Right forelimb (tissue), 1 donor: ENCODE results near the gene ACVR1C.

Experiments used
- DNase-seq: peaks from one replicate; pipeline ENCODE4 v3.0.0-alpha.2; 2018

Gene ACVR1C

DNA sequence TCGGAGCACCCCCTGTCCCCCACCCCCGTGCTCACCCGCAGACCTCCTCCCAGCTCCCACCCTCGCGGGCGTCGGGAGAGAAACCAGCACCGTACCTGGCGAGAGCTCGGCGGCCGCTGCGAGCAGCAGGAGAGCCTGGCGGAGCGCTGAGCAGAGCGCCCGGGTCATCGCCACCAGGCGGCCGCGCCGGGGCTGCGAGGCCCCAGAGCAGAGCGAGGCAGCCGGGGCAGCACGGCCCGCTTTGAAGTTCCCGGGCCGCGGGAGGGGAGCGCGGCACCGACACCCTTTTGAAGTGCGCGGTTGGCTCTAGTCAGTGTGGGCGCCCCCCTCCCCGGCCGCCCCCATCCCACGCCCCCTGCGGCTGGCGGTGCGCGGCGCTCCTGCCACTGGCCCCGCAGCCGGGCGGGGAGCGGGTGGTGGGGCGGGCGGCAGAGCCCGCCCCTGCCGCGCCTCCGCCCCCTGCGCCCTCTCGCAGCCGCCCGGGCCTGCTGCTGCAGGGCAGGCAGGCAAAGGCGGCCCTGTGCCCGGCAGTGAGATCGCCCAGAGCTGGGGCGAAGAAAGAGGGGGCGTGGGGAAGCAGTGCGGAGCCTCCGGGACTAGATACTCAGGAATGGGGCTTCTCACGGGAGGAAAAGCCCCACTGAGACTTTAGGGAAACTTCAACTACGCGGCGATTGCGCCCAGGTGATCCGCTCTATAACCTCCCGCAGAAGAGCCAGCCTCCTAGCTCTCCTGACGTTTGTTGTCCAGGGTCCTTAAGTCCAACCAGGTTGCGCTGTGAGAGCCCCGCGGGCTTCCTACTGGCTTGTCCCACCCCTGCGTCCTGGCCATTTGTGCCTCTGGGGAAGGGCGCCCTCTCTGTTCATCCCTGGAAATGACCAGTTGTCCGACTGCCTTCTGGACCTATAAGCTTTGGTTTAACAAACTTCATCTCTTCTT lies at the start of gene ACVR1C:
ACVR1C (minus strand) TSS at position 388 of the 939 bp plus-strand sequence; CDS start at position 168, 220 bp downstream.
- DNase-seq, result peak; percentile 73

DNA sequence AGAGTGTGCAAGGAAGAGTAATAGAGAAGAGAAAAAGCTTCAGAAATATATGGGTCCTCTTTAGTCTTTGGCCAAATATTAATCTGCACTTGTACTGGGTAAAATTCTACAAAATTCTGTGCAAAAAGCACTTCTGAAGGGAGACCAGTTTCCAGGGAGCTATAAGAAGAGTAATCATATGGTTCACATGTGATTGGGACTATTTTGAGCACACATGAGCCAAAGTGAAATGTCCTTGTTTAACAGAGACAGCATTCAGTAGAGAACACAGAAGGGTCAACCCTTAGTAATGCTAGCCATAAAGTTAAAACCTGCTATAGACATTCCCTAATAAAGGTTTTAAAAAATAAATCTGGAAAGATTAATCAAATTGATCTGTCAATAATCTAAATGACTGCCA lies 49.3 kb upstream of the ACVR1C start:
- no peak for DNase-seq

DNA sequence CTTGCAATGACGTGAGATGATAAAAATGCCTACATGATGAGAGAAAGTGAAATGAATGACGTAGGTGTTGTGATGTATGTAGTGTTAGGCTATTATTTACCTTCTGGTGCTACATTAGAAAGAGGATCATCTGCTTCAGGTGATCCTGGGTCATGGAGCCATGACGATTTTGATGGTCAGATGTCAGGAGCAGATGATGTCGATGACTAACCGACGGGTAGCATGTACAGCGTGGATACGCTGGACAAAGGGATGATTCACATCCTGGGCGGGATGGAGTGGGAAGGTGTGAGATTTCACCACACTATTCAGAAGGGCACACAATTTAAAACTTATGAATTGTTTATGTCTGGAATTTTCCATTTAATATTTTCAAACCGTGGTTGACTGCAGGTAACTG lies 43.5 kb upstream of the ACVR1C start:
- no peak for DNase-seq

DNA sequence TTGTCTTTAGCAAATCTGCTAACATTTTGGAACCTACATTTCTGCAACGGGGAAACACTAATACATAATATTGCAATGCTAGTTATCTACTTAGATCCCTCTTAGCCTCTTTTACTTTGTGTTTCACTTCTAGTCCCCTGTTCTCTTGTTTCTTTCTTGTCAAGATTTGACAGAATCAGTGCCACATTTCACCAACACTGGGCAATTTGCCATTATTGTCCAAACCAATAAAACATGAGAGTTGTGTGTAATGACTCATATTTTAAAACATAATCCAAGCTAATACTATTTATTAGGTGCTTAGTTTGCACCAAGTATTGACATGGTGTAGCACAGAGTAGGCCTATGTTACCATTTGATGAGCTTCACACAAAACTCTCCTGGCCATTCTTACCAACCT lies 33.7 kb upstream of the ACVR1C start:
- DNase-seq, result no peak

DNA sequence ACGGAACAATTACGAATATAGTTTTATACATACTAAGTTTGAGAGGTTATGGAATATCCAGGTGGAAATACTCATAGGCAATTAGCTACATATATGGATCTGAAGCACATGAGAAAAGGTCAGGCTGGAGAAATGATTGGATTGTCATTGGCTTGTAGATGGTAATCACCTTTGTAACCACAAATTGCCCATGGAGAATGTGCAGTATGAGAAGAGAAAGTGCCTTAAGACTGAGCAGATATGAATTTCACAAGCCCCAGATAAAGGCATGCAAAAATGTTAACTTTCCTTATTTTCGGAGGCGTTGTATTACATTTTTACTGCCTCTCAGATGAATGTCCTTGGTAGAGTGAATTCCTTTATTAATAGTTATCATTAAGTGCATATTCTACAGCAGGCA lies 33.1 kb upstream of the ACVR1C start:
- no peak for DNase-seq

DNA sequence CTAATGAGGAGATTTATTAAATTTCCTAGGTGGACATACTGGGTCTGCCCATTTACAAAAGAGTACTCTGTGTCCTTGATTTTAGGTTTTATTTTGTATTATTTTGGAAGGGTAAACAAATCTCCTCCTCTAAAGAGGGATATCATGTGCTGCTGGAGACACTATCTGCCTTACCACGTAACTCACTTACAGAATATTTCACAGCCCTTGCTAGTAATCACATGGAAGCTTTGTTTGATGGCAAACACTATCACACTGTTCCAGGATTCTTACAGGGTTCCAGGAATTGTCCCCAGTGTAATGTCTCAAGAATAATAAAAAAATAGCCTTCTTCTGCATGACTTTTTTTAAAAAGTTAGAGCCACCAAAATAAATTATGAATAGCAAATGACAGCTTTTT lies 29.2 kb upstream of the ACVR1C start:
- no peak for DNase-seq

DNA sequence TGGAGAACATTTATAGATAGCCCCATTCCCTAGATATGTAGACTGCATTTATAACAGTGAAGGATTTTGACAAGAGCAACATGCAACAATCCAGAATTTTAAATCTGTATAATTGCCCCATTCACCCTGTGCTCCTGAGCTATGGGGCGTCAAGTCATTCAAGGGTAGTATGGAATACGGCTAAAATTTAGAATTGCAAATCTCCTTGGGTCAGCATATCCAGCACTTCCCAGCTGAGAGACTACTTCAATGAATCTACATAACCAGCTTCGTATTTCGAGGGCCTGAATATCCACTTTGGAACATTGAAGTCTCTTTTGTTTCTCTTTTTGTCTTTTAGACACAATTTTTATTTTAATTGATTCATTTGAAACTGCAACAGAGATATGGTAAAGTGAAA lies 28.4 kb upstream of the ACVR1C start:
- DNase-seq, result no peak

DNA sequence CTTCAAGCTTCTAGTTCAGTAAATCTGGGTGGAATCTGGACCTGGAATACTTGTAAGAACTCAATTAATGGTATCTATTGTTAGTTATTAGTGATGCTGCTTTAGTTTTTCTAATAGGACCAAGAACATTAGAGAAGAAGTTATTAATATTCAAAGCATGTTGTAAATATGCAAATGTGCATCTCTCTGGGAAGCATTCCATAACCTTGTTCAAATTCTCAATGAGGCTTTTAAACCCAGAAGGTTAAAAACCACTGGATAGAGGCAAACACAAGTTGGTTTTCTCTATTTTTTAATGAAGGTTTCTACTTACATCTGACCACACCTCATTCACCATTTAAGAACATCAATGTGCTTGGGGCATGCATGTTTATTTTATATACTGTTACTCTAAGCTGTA lies 16.1 kb upstream of the ACVR1C start:
- no peak for DNase-seq

DNA sequence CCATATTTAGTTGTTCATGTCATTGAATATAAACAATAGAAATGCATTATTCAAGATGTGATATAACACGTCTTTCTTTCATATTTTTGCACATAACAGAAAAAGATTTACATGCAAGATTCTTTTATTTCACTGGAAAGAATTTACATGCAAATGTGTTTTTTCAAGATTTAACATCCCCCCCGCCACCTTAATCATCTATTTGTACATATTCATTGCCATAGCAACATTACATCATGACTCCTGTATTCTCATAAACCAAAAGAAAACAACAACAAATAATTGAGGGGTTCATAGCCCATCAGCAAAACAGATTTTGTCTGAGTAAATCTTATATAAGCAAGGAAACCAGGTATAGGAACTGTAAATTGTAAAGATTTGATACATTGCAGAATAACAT lies 3.2 kb upstream of the ACVR1C start:
- DNase-seq, result no peak

DNA sequence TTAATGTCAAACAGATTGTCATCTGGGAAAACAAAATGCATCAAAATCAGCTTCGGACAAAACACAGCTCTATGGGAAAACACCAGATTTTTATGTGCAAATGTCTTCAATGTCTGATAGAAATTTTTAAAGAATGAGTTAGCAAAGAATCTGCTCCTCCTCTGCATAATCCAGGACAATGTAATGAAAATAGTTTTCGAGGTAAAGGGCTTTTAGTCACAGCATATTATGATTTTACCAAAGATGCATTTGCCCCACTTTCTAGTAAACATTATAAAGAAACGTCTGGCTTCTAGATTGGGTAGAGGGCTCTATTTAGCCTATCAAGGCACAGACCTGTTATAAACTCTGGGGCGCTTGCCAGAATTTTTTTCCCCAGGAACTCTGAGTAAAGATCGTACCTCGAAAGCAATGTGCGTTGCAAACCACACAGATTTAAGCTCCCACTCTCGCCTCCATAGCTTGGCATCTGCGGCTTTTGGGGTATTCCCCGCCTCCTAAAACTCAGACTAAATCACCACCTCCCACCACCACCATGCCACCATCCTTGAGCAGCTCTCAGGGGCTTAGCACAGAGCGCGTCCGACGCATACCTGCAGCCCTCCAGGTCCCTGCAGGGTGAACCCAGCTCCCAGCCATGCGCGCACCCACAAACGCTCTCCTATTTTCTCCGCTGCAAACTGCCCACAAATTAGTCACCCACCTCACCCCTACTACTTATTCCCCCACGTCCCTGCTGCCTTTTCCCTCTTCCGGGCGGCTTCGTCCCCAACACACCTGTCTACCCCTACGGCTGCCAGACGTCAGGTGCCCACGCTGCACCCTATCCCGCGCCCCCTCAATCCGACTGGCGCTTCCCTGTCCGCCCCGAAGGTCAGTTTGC lies 829 bp downstream of the ACVR1C start:
- DNase-seq, result no peak

DNA sequence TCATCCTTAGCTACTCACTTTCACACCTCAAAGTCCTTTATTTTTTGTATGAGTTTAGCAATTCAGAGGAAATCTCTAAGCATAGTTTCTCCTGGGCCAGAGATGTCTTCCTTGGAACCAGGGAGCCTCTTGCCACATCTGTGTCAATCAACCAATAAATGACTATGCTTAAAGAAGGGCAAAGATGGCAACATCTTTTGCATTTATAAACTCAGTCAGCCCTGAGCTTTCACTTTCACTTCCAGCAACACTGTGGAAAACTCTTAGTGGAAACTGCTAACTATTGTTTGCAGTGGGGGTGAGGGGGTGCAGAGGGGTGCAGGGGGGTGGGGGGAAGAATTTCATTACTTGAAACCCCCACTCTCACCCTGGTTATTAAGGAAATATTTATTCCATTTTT lies 3.4 kb downstream of the ACVR1C start:
- no peak for DNase-seq

DNA sequence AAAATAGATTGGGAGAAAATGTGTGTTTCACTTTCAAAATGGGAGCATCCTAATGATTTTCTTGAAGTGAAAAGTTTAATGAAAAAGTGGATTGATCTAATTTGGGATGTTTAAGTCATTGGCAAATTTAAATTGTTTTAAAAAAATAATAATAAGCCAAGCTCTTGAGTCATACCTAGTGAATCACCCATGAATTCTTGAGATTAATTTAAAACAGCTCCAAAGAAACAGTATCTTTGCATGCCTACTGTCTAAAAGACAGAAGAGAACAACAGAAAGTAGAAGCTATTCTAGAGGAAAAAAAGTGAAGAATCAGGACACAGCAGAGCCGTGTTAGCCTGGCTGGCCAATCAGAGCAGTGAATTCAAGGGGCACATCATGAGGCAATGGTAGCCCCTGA lies 7.7 kb downstream of the ACVR1C start:
- DNase-seq, result no peak

DNA sequence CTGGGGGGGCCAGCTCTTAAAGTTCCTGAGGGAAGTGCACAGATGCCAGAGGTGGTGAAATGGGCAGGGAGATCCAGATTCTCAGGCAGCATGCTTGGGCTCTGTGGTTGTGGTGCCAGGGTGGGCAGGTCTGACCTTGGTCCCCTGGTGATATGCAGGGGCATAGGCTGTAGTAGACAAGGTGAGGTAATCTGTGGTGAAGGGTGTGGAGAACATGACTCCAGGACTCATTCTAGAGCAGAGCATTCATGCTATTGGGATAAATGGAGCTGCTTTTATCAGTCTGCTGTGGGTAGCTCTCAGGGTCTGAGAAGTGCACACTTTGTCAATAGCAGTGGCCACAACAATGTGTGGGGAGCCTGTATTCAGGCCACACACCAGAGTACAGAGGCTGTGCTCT lies 16.9 kb downstream of the ACVR1C start:
- no peak for DNase-seq

DNA sequence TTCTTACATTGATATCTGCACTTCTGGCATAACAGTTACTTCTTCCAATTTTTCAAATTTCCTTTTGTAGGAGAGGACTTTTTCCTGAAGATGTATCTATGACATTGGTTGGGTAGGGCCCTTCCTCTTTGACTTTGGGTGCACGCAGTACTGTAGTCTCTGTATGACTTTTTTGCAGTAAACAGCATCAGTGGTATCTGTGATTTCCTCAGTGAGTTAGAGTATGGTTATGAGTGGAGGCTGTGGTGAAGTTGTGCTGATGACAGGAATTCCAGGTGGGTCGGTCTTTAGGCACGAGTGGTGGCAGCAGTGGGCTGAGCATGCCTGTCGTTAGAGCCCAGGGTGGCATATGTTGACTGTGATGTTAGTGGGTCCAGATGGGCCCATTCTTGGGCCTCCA lies 17.6 kb downstream of the ACVR1C start:
- no peak for DNase-seq

DNA sequence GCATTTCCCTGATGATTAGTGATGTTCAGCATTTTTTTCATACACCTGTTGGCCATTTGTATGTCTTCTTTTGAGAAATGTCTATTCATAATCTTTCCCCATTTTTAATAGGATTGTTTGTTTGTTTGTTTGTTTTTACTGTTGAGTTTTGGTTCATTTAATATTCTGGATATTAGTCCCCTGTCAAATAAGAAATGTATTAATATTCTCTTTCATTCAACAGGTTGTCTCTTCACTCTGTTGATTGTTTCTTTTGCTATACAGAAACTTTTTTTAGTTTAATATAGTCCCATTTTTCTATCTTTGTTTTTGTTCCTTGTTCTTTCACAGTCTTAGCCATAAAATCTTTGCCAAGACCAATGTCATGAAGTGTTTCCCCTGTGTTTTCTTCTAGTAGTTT lies 22.1 kb downstream of the ACVR1C start:
- DNase-seq, result no peak

DNA sequence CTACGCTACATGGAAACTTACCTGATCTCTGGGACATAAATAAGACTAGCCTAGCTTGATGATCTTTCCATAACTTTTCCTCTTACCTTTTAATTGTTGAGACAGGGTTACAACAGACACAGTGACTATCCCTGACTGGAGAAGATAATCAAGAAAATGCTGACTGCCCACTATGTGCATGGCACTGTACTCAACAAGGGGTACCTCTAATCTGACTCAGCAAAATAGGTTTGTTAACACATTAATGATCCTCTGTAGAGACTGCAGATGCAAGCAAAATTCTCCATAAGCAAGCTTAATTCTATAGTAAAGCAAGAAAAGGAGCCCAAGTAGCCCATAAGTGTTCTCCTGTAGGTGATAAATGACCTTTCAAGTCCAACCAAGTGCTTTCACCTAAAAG lies 25.5 kb downstream of the ACVR1C start:
- no peak for DNase-seq

DNA sequence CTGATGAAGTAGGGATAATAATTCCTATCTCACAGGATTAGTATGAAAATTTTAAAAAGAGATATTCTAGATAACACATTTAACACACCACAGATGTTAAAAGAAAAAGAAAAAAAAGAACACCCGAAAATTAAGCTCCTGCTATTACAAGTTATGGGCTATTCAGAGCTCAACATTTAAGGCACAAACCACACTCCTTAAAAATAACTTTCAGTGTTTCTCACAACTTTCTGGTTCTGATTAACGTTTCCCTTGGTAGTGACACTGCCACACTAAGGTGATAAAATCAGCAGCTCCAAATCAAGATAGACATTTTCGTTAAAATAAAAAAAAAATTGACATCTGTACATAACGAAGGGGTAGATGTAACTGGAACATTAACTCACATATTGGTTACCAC lies 26.9 kb downstream of the ACVR1C start:
- no peak for DNase-seq

DNA sequence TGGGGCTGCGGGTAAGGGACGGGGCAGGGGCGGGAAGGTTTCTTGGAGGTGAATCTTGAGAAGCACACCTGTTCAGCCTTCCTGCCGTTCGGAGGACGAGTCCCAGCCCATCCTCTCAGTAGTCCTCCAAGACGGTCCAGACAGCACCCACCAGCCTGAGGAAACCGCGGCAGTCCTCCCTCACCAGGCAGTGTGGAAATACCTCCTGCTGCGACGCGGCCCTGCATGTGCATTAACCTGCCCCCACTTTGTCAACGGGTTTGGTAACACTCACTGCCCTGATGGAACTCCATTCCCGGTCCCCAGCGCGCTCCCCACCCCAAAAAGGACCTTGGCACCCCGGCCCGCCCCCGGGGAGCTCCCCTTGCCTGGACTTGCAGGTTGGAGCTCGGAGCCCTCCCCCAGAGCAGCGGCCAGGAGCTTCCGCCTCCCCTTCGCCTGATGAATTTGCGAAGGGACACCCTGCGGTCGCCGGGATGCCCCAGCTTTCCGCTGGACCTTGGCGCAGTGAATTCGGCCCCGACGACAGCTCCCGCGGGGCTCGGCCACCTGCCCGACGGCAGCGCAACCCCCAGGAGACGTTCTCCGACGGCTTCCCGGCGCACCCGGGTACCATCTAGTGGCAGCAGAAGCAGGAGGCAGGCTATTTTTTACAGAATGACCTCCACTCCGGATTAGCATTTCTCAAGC lies 31.5 kb downstream of the ACVR1C start:
- peak; percentile 43 for DNase-seq

DNA sequence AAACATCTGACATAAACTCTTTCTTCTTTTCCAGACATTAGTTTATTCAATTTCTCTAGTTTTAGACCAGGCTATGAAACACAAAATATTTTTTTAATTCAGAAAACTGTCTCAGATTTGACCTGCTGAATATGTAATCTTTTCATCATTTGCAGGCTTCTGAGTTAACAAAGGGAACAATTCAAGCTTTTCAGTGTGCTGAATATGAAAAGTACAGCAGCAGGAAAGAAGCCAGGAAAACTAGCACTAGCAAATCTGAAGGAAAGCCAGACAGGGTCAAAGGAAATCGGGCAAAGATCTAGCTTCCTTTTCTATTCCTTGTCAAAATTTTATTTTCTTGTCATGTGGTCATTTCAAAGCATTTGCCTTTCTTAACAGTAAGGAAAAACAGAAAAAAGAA lies 35.3 kb downstream of the ACVR1C start:
- DNase-seq, result no peak

DNA sequence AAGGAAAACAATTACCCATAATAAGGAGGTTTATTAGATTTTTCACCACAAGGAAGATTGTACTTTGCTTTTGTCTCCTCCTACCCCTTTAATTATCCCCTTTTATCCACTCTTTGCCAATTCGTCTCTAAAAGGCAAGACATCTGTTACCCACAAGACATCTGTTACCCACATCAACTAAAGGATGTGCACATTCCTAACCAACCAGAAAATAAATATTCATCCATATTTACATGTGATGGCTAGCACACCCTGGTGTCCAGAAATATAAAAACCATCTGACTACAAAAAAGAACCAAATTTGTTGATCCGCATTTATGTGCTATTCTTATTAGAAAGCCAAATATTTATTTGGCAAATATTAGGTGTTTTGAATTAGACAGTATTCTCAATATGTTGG lies 35.7 kb downstream of the ACVR1C start:
- DNase-seq, result no peak

DNA sequence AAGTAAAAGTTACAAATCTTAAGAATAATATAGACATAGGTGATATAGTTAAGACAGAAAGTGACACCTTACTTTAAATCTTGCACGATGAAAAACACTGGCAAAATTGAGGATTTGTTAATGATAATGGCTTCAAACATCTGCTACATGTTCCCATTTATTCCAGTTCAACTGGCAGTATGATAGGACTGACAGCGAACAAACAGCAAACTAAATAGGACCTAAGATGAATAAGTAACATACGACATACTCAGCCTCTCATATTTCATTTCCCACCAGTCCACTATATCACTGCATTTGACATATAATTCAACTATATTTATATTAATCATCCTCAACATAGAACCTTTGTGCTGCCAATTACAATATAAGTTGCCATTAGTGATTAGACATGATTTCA lies 36.3 kb downstream of the ACVR1C start:
- DNase-seq, result no peak

DNA sequence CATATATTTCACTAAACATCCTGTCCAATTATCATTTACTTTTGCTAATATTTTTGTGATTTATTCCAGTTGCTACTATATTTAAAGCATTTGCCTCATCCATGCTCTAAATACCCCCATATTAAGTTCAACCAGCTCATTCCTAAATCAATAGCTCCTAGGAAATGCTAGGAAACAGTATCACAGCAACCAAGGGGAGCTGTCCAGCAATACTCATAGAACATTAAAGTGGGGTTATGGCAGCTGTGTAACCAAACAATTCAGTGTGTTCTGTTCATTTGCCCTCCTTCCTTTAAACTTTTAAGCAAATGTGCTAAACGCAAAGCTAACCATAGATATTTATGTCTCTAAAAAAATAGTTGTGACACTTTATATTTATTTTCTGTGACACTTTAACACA lies 41.1 kb downstream of the ACVR1C start:
- DNase-seq, result no peak

DNA sequence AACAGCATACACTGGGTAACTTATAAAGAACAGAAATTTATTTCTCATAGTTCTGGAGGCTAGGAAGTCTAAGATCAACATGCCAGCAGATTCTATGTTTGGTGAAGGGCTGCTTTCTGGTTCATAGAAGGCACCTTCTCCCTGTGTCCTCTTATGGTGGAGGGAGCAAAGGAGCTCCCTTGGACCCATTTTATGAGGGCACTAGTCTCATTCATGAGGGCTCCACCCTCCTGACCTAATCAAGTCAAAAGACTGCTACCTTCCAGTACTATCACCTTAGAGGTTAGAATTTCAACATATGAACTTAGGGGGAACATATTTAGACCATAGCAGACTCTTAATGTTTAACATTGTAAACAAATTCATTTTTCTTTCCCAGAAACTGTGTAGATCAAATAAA lies 54.5 kb downstream of the ACVR1C start:
- no peak for DNase-seq
